WERI-Rb-1 (cell line): Measurements from ENCODE around the gene ANKRD49.

ENCODE experiments used
- DNase-seq: peaks from one replicate; pipeline ENCODE4 v3.0.0-alpha.2; 2020
- H3K27ac ChIP-seq: fragments of 250-450 bp; sonication (Bioruptor Pico); 2 replicates; pipeline ENCODE4 v1.5.1; 2020; ENCODE audit warnings: mild to moderate bottlenecking, moderate library complexity
- H3K27me3 ChIP-seq: fragments of 250-450 bp; sonication (Bioruptor Pico); 2 replicates; pipeline ENCODE4 v1.5.1; 2021; ENCODE audit warnings: mild to moderate bottlenecking, low read depth, moderate library complexity; ENCODE audit not compliant: insufficient read depth, severe bottlenecking
- H3K36me3 ChIP-seq: fragments of 250-450 bp; sonication (Bioruptor Pico); 2 replicates; pipeline ENCODE4 v1.5.1; 2020; ENCODE audit warnings: mild to moderate bottlenecking, moderate library complexity
- H3K4me3 ChIP-seq: 2 replicates; pipeline ENCODE4 v1.5.1; 2011; ENCODE audit warnings: low read depth, mild to moderate bottlenecking, control low read depth, low read length
- H3K9me3 ChIP-seq: fragments of 250-450 bp; sonication (Bioruptor Pico); 2 replicates; pipeline ENCODE4 v1.5.1; 2021; ENCODE audit warnings: mild to moderate bottlenecking, moderate library complexity; ENCODE audit not compliant: severe bottlenecking
- TF ChIP-seq, protein P1 (sequence below): IDR thresholded peaks from 2 replicates; pipeline ENCODE4 v1.5.1; 2011; ENCODE audit warnings: low read depth, mild to moderate bottlenecking, control low read depth, inconsistent platforms, low read length

The ANKRD49 gene

DNA sequence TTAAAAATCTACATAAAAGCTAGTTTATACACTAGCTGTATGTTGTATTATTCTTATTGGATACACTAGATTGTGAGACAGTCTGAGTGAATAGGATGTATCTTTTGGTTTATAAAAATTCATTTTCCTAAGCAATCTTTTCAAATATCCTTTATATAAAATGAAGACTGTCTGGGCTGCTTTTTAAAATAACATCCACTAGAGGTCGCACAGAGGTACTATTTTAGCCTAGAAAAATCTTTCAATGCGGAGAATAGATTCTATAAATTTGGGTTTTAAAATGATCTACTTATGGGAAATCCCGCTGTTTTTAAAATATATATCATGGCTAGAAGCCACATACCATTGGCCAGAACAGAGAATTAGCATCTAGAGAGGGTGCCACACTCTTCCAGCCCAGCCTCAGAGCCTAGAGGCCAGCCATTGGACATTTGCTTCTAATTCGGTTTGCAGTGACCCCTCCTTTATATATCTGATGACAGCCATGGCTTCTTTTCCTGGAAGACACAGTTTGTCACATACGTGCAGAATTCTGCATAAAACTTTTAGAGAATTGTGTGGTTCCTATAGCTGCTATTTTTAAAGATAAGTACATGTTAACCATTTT is 25.8 kb downstream of the ANKRD49 start:
- H3K27me3 ChIP-seq, result no peaks in the 10 kb centered on the region
- H3K9me3 ChIP-seq, result no peaks in the 10 kb centered on the region
- TF ChIP-seq, protein P1, sequence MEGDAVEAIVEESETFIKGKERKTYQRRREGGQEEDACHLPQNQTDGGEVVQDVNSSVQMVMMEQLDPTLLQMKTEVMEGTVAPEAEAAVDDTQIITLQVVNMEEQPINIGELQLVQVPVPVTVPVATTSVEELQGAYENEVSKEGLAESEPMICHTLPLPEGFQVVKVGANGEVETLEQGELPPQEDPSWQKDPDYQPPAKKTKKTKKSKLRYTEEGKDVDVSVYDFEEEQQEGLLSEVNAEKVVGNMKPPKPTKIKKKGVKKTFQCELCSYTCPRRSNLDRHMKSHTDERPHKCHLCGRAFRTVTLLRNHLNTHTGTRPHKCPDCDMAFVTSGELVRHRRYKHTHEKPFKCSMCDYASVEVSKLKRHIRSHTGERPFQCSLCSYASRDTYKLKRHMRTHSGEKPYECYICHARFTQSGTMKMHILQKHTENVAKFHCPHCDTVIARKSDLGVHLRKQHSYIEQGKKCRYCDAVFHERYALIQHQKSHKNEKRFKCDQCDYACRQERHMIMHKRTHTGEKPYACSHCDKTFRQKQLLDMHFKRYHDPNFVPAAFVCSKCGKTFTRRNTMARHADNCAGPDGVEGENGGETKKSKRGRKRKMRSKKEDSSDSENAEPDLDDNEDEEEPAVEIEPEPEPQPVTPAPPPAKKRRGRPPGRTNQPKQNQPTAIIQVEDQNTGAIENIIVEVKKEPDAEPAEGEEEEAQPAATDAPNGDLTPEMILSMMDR, result no peak
- H3K27ac ChIP-seq, result no peak overlapping the region
- no peak for DNase-seq
- H3K36me3 ChIP-seq, result no peaks in the 10 kb centered on the region
- H3K4me3 ChIP-seq, result no peak overlapping the region

DNA sequence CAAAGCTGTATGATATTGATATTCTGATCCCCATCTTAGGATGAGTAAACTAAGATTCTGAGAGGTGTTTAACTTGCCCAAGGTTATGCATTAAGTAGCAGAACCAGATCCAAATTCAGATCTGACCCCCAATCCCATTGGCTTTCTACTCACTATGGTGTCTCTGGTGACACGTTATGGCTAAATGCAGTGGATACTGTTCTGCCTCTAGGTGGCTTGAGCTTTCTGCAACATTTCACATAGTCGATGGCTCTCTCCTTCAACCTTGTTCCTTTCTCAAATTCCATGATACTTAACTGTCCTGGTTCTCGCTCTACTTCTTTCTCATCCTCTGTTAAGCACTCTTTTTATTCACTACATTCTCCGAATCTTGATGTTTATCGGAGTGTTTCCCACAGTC is 27.9 kb downstream of the ANKRD49 start:
- Histone ChIP-seq H3K9me3 (no peaks in the 10 kb centered on the region), H3K27me3 (no peaks in the 10 kb centered on the region), H3K36me3 (no peaks in the 10 kb centered on the region), H3K27ac (no peak overlapping the region), H3K4me3 (no peak overlapping the region)
- TF ChIP-seq, protein P1, result peak; percentile 66
- DNase-seq, result no peak

DNA sequence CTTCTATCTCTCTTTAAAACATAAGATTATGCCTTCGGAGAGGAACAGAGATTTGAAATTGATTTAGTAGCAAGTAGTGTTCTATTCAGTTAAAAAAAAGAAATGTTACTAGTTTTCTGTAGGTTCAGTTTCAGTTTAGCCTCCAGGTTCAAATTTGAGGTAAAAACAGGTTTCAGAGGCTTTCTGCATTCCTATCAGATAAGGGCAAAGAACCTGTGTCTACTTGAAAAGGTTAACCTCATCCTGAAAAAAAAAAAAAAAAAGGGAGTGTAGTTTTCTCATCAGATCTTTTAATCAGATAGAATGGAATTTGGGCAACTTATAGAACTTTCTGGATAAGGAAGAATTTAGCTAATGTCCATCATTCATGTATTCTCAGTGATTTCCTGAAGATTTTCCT is 30.6 kb downstream of the ANKRD49 start:
- Histone ChIP-seq H3K4me3 (no peak overlapping the region), H3K9me3 (no peaks in the 10 kb centered on the region), H3K36me3 (no peaks in the 10 kb centered on the region), H3K27me3 (no peaks in the 10 kb centered on the region), H3K27ac (no peak overlapping the region)
- TF ChIP-seq, protein P1, result no peak
- no peak for DNase-seq

DNA sequence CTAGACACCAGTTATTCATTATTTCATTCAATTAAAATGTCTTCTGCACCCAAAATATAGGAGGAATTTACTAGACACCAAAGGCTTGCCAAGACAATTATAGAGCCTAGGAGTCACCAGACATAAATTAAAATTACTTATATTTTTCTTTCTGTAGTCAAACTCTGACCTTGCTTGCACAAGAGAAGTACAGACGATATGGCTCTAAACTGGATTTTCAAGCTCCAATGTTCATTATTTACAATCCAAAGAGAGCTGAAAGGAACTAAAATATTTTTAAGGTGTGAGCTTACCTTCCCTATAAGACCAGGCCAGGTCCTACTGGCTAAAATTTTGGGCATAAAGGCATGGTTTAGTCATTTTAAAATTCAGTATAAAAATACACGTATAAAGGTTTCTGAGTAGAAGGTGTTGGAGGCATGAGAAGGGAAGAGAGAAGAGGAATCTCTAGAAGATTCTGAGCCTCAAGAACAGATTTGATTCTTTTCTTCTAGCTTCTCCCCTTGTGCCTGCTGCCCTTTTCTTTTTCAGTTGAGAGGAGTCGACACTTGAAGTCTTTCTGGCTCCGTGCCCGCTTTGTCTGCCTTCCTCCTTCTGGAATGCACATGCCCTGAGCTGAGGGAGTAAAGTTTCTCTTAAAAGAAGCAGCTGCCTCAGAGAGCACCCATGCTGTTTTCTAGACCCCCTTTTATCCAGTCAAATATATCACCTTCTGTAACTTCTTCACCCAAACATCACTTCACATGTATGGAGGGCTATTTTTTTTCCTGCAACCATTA is 32.0 kb downstream of the ANKRD49 start:
- H3K27ac ChIP-seq, result no peak overlapping the region
- TF ChIP-seq, protein P1, result no peak
- H3K27me3 ChIP-seq, result no peaks in the 10 kb centered on the region
- no peaks in the 10 kb centered on the region for H3K9me3 ChIP-seq
- no peak overlapping the region for H3K4me3 ChIP-seq
- no peak for DNase-seq
- no peaks in the 10 kb centered on the region for H3K36me3 ChIP-seq

DNA sequence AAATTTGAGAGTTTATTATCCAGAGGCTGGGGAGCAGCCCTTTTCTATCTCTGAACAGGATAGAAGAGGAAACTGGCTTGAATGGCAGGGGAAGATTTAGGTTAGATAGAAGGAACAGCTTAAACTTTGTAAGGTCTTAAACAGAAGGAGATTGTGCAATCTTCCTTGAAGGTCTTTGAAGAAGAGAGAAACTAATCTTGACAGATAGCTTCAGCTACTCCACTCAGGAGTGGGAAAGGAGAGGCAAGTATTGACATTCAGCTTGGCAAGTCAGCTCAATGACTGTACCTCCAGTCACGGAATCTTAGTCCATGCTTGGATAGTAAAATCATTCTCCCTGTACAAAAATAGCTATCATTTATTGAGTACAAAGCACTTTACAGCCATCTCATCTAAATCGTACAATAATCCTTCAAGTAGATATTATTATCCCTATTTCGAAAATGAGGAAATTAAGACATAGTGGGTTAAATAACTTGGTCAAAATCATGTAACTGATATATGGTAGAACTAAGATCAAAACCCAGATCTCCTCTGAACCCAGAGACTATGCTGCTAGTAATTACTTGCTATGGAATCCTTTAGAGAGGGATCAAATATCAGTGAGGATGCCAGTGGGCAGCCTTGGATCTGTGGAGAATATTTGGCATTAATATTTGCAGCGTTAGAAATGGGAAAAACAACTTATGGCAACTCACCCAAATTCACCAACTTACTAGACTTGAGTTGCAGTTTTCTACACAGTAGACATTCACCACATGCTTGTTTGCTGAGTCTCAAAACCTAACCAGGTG is 33.1 kb downstream of the ANKRD49 start:
- H3K4me3 ChIP-seq, result no peak overlapping the region
- no peaks in the 10 kb centered on the region for H3K9me3 ChIP-seq
- H3K27ac ChIP-seq, result no peak overlapping the region
- no peaks in the 10 kb centered on the region for H3K27me3 ChIP-seq
- no peaks in the 10 kb centered on the region for H3K36me3 ChIP-seq
- no peak for DNase-seq
- TF ChIP-seq, protein P1, result no peak
